HCT116 (cell line): Measurements from ENCODE around the gene PDE7B. TPM values are rescaled to one million over a fixed set of nuclear protein-coding genes. Genes with fewer than 3 reads are reported as not detected.

Experiments
- ATAC-seq: fragments of 200-7000 bp; cut with Tn5 transposase; 2 replicates; pipeline ENCODE4 v1.9.1; 2020; ENCODE audit warnings: mild to moderate bottlenecking, moderate library complexity
- BruUV-seq: library from RNA; stranded (reverse); fragments of 400-500 nt; replicated peaks from 2 replicates; lab custom pipeline; 2021; lab: Mats Ljungman, UMichigan
- CTCF ChIA-PET: fragments of 300-600 bp; sonication (Branson Sonifier 250); formaldehyde crosslinking; loops from one replicate; lab custom pipeline; 2021; ENCODE audit warnings: antibody characterized with exemption; lab: Charles Lee
- POLR2A ChIA-PET: fragments of 300-600, 350-600 bp; sonication (Branson Sonifier 250); formaldehyde crosslinking; loops from one replicate; lab custom pipeline; 2021; ENCODE audit warnings: antibody characterized with exemption; lab: Charles Lee
- RAD21 ChIA-PET, 2 experiments: fragments of 300-600 bp; sonication (Branson Sonifier 250); formaldehyde crosslinking; loops; one replicate each; lab custom pipeline; 2023; ENCODE audit warnings: low total read pairs in 2 of 2; ENCODE audit not compliant: uncharacterized antibody in 2 of 2, unreplicated experiment in 2 of 2, low non-redundant PET in 1 of 2; lab: Charles Lee
- DNase-seq: peaks from one replicate; pipeline ENCODE4 v3.0.0-alpha.2; 2010; ENCODE audit warnings: low read depth, low spot score
- H2AFZ ChIP-seq: fragments of 200-600 bp; shearing (Covaris generic), sonication (generic); 2 replicates; pipeline ENCODE4 v1.6.1; 2017; ENCODE audit warnings: low read depth, mixed run types, mixed read lengths, antibody characterized with exemption, low read length; ENCODE audit not compliant: poor library complexity, severe bottlenecking
- H3K27ac ChIP-seq: 2 replicates; pipeline ENCODE4 v1.5.1; 2012; ENCODE audit warnings: low read depth, low read length
- H3K27me3 ChIP-seq: fragments of 200-600 bp; sonication (generic); 2 replicates; pipeline ENCODE4 v1.6.1; 2016; ENCODE audit warnings: mixed run types, low read length, mixed read lengths; ENCODE audit not compliant: insufficient read depth
- H3K36me3 ChIP-seq, 2 experiments: fragments of 200-500 bp in 1 of 2; fragments of 200-600 bp in 1 of 2; sonication (Bioruptor generic) in 1 of 2; sonication (generic) in 1 of 2; 2 replicates each; pipeline versions ENCODE4 v1.5.1 to v1.6.1; 2014 to 2016; ENCODE audit warnings: low read length in 2 of 2, inconsistent platforms in 1 of 2, mixed read lengths in 1 of 2, mixed run types in 1 of 2; ENCODE audit not compliant: insufficient read depth in 2 of 2, control insufficient read depth in 1 of 2
- H3K4me1 ChIP-seq, 2 experiments: fragments of 200-600 bp in 1 of 2; sonication (generic) in 1 of 2; 2 replicates each; pipeline versions ENCODE4 v1.5.1 to v1.6.1; 2012 to 2017; ENCODE audit warnings: low read length in 2 of 2, inconsistent platforms in 1 of 2, mild to moderate bottlenecking in 1 of 2, mixed read lengths in 1 of 2, mixed run types in 1 of 2, moderate library complexity in 1 of 2; ENCODE audit not compliant: insufficient read depth in 2 of 2, control insufficient read depth in 1 of 2
- H3K4me2 ChIP-seq: fragments of 200-600 bp; sonication (generic); 2 replicates; pipeline ENCODE4 v1.6.1; 2017; ENCODE audit warnings: mixed run types, low read length, mixed read lengths
- H3K4me3 ChIP-seq, 2 experiments: fragments of 200-600 bp in 1 of 2; sonication (generic) in 1 of 2; replicated peaks in 1 of 2; 2 replicates each; pipeline ENCODE4 v1.5.1; 2011 to 2016; ENCODE audit warnings: low read length in 2 of 2, control low read depth in 1 of 2, low read depth in 1 of 2, mild to moderate bottlenecking in 1 of 2, mixed read lengths in 1 of 2, mixed run types in 1 of 2
- H3K79me2 ChIP-seq: fragments of 200-600 bp; sonication (generic); 2 replicates; pipeline ENCODE4 v1.6.1; 2017; ENCODE audit warnings: mild to moderate bottlenecking, mixed run types, low read length, moderate library complexity, mixed read lengths; ENCODE audit not compliant: insufficient read depth
- H3K9ac ChIP-seq: fragments of 200-600 bp; sonication (generic); 2 replicates; pipeline ENCODE4 v1.6.1; 2016; ENCODE audit warnings: low read length, mixed read lengths
- H3K9me2 ChIP-seq: fragments of 200-600 bp; sonication (generic), shearing (Covaris generic); 2 replicates; pipeline ENCODE4 v1.6.1; 2017; ENCODE audit warnings: mixed run types, mild to moderate bottlenecking, moderate library complexity; ENCODE audit not compliant: insufficient read depth
- H3K9me3 ChIP-seq, 2 experiments: fragments of 200-500 bp in 1 of 2; fragments of 200-600 bp in 1 of 2; sonication (Bioruptor generic) in 1 of 2; sonication (generic) in 1 of 2; 2 replicates each; pipeline ENCODE4 v1.6.1; 2014 to 2017; ENCODE audit warnings: low read length in 2 of 2, mixed read lengths in 2 of 2, inconsistent platforms in 1 of 2, low read depth in 1 of 2, mild to moderate bottlenecking in 1 of 2, mixed run types in 1 of 2, moderate library complexity in 1 of 2; ENCODE audit not compliant: control insufficient read depth in 1 of 2, insufficient read depth in 1 of 2
- H4K20me1 ChIP-seq: fragments of 200-600 bp; sonication (generic), shearing (Covaris generic); 2 replicates; pipeline ENCODE4 v1.6.1; 2017; ENCODE audit warnings: mixed run types, mild to moderate bottlenecking, moderate library complexity; ENCODE audit not compliant: insufficient read depth
- EGR1 ChIP-seq: IDR thresholded peaks from 2 replicates; pipeline ENCODE4 v1.6.1; 2012; ENCODE audit warnings: low read depth
- EZH2 ChIP-seq: fragments of 200-600 bp; sonication (generic); IDR thresholded peaks from 2 replicates; pipeline ENCODE4 v1.6.1; 2017; ENCODE audit warnings: antibody characterized with exemption, mixed run types
- FOSL1 ChIP-seq: IDR thresholded peaks from 2 replicates; pipeline ENCODE4 v1.6.1; 2012; ENCODE audit warnings: low read depth
- POLR2AphosphoS5 ChIP-seq: IDR thresholded peaks from 2 replicates; pipeline ENCODE4 v1.6.1; 2011; ENCODE audit warnings: mild to moderate bottlenecking, low read depth, low read length, moderate library complexity
- SIN3A ChIP-seq: IDR thresholded peaks from 2 replicates; pipeline ENCODE4 v1.6.1; 2012; ENCODE audit warnings: low read depth
- SRF ChIP-seq: IDR thresholded peaks from 2 replicates; pipeline ENCODE4 v1.6.1; 2012; ENCODE audit warnings: low read depth
- intact Hi-C: fragments of 100-400 bp; cut with micrococcal nuclease; formaldehyde crosslinking; loops from 2 replicates; pipeline ENCODE4 v1.10.0; 2022
- total RNA-seq: library from RNA; stranded (reverse); gene quantifications from one replicate; pipeline ENCODE4 v1.2.1, GENCODE V29; 2021; ENCODE audit not compliant: unreplicated experiment
- TF ChIP-seq, protein P1 (sequence below): IDR thresholded peaks from 2 replicates; pipeline ENCODE4 v1.6.1; 2011; ENCODE audit warnings: mild to moderate bottlenecking, low read length, moderate library complexity; ENCODE audit not compliant: insufficient replicate concordance; ENCODE audit errors: extremely low read depth

PDE7B gene
- total RNA-seq, 1 experiment from 2014 or later: 0.61 TPM

DNA sequence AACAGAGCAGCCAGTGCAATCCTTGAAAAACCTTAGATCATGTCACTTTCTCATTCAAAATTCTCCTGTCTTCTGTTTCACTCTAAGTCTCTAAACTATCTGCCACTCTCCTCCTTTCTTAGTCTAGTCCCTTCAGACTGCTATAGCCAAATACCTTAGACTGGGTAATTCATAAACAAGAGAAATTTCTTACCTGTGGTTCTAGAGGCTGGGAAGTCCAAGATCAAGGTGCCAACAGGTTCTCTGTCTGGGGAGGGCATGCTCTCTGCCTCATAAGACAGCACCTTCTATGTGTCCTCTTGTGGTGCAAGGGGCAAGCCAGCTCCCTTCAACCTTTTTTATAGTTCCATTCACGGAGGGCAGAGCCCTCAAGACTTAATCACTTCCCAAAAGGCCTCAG, 242.3 kb downstream of the PDE7B start (continued):
- TF ChIP-seq, protein P1, sequence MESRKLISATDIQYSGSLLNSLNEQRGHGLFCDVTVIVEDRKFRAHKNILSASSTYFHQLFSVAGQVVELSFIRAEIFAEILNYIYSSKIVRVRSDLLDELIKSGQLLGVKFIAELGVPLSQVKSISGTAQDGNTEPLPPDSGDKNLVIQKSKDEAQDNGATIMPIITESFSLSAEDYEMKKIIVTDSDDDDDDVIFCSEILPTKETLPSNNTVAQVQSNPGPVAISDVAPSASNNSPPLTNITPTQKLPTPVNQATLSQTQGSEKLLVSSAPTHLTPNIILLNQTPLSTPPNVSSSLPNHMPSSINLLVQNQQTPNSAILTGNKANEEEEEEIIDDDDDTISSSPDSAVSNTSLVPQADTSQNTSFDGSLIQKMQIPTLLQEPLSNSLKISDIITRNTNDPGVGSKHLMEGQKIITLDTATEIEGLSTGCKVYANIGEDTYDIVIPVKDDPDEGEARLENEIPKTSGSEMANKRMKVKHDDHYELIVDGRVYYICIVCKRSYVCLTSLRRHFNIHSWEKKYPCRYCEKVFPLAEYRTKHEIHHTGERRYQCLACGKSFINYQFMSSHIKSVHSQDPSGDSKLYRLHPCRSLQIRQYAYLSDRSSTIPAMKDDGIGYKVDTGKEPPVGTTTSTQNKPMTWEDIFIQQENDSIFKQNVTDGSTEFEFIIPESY: no peak
- no peak for TF ChIP-seq EGR1

DNA sequence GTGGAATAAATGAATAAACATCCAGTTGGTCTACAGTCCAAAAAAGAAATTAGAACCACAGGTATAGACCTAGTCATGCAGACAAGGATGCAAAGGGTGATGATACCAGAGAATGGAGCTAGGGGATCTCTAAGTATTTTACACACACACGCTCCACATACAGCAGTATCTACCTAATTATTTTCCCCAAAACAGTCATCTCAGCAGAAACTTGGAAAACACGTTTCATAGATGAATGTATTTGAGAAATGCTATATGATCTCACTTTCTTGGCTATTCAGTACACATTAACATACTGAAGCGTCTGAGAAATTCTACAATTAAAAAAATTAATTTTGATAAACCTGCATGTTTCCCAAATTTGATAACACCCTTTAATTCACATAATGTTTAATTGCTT, 243.3 kb downstream of the PDE7B start:
- no peaks in the 10 kb centered on the region for H4K20me1 ChIP-seq
- POLR2A ChIA-PET: no interaction called here
- H3K4me1 ChIP-seq: no peaks in the 10 kb centered on the region
- BruUV-seq: no TSS peak
- H2AFZ ChIP-seq: no peak overlapping the region
- CTCF ChIA-PET: no interaction called here
- no peak overlapping the region for H3K9ac ChIP-seq
- no peaks in the 10 kb centered on the region for H3K27me3 ChIP-seq
- TF ChIP-seq SIN3A (no peak), POLR2AphosphoS5 (no peak), FOSL1 (no peak), SRF (no peak), EZH2 (no peak), EGR1 (no peak)
- TF ChIP-seq, protein P1: no peak
- no peak overlapping the region for H3K27ac ChIP-seq
- H3K36me3 ChIP-seq: no peaks in the 10 kb centered on the region
- H3K4me2 ChIP-seq: no peak overlapping the region
- no peak overlapping the region for H3K4me3 ChIP-seq
- H3K79me2 ChIP-seq: no peaks in the 10 kb centered on the region
- ATAC-seq: no peak
- H3K9me2 ChIP-seq: no peaks in the 10 kb centered on the region
- intact Hi-C loops: no loop called here
- DNase-seq: no peak
- no peaks in the 10 kb centered on the region for H3K9me3 ChIP-seq
- RAD21 ChIA-PET: no interaction called here
